Hepatocyte (in vitro differentiated cells): ENCODE results near the gene DLX3.

Source experiments
- EZH2 ChIP-seq: fragments of 200-600 bp; sonication (generic); IDR thresholded peaks from 2 replicates; pipeline ENCODE4 v1.6.1; 2016; ENCODE audit warnings: antibody characterized with exemption, mild to moderate bottlenecking, borderline replicate concordance
- TF ChIP-seq, protein P1 (sequence below): fragments of 200-600 bp; sonication (generic); IDR thresholded peaks from 2 replicates; pipeline ENCODE4 v1.5.1; 2016; ENCODE audit warnings: antibody characterized with exemption, mild to moderate bottlenecking; ENCODE audit not compliant: poor library complexity

DNA sequence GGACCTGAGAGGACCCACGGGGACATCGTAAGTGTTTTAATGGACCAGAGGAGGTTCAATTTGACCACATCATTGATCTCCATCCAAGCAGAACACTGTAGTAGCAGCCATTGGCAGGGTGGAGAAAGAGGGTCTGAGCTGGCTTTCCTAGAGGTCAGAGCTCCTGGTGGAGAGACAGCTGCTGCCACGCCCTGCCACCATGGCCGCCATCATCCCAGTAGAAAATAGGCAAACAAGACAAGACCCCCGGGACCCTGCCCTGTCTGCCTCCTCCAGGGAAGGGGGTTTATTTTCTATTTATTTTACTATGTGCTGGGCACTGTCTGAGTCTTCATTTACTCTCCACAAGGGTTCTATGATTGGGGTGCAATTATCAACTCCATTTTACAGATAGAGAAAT, 49.5 kb upstream of the DLX3 start:
- TF ChIP-seq, protein P1, sequence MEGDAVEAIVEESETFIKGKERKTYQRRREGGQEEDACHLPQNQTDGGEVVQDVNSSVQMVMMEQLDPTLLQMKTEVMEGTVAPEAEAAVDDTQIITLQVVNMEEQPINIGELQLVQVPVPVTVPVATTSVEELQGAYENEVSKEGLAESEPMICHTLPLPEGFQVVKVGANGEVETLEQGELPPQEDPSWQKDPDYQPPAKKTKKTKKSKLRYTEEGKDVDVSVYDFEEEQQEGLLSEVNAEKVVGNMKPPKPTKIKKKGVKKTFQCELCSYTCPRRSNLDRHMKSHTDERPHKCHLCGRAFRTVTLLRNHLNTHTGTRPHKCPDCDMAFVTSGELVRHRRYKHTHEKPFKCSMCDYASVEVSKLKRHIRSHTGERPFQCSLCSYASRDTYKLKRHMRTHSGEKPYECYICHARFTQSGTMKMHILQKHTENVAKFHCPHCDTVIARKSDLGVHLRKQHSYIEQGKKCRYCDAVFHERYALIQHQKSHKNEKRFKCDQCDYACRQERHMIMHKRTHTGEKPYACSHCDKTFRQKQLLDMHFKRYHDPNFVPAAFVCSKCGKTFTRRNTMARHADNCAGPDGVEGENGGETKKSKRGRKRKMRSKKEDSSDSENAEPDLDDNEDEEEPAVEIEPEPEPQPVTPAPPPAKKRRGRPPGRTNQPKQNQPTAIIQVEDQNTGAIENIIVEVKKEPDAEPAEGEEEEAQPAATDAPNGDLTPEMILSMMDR: no peak
- no peak for TF ChIP-seq EZH2
